IMR-90 (cell line): ENCODE data around the gene DNAI7. TPM values are rescaled to one million over a fixed set of nuclear protein-coding genes. Genes with fewer than 3 reads are reported as not detected.

Experiments
- ATAC-seq: fragments of 200-7000 bp; cut with Tn5 transposase; 2 replicates; pipeline ENCODE4 v1.9.1; 2020; ENCODE audit warnings: low read depth, mild to moderate bottlenecking, moderate library complexity
- BruUV-seq: library from RNA; stranded (reverse); fragments of 400-500 nt; replicated peaks from 2 replicates; lab custom pipeline; 2021; lab: Mats Ljungman, UMichigan
- CTCF ChIA-PET: fragments of 300-600 bp; formaldehyde crosslinking; extraction: SDS; loops from one replicate; lab custom pipeline; 2021; ENCODE audit warnings: antibody characterized with exemption; lab: Yijun Ruan, JAX
- POLR2A ChIA-PET: fragments of 300-600 bp; sonication (Branson Sonifier 250); formaldehyde crosslinking; loops from one replicate; lab custom pipeline; 2022; ENCODE audit warnings: antibody characterized with exemption; ENCODE audit not compliant: unreplicated experiment; lab: Charles Lee
- DNase-seq: peaks from one replicate; pipeline ENCODE4 v3.0.0; 2013
- H2AFZ ChIP-seq: replicated peaks from 2 replicates; pipeline ENCODE3; 2013; ENCODE audit warnings: low read length, mild to moderate bottlenecking; ENCODE audit not compliant: poor library complexity
- H2AK5ac ChIP-seq: 2 replicates; pipeline ENCODE4 v1.6.1; 2013; ENCODE audit warnings: low read depth, low read length, inconsistent platforms
- H2AK9ac ChIP-seq: replicated peaks from 2 replicates; pipeline ENCODE3; 2013; ENCODE audit warnings: mild to moderate bottlenecking, low read depth, low read length, moderate library complexity; ENCODE audit not compliant: poor library complexity
- H2BK120ac ChIP-seq: 2 replicates; pipeline ENCODE4 v1.6.1; 2013; ENCODE audit warnings: low read depth, low read length, inconsistent platforms
- H2BK15ac ChIP-seq: 3 replicates; pipeline ENCODE4 v1.6.1; 2013; ENCODE audit warnings: low read depth, low read length, inconsistent platforms
- H2BK20ac ChIP-seq: 2 replicates; pipeline ENCODE4 v1.6.1; 2013; ENCODE audit warnings: low read depth, mild to moderate bottlenecking, inconsistent platforms, low read length, moderate library complexity
- H2BK5ac ChIP-seq: 2 replicates; pipeline ENCODE4 v1.6.1; 2013; ENCODE audit warnings: mild to moderate bottlenecking, low read depth, low read length, inconsistent platforms; ENCODE audit not compliant: poor library complexity, severe bottlenecking
- H3K14ac ChIP-seq: replicated peaks from 2 replicates; pipeline ENCODE4 v1.6.1; 2013; ENCODE audit warnings: low read depth, low read length, inconsistent platforms
- H3K18ac ChIP-seq: 2 replicates; pipeline ENCODE4 v1.6.1; 2013; ENCODE audit warnings: low read depth, low read length, control low read depth
- H3K23ac ChIP-seq: 2 replicates; pipeline ENCODE4 v1.6.1; 2013; ENCODE audit warnings: low read depth, low read length, inconsistent platforms
- H3K27ac ChIP-seq: 2 replicates; pipeline ENCODE4 v1.5.1; 2013; ENCODE audit warnings: mild to moderate bottlenecking, control low read depth, low read length; ENCODE audit not compliant: insufficient read depth
- H3K27me3 ChIP-seq: 2 replicates; pipeline ENCODE4 v1.6.1; 2013; ENCODE audit warnings: low read length; ENCODE audit not compliant: control insufficient read depth, insufficient read depth
- H3K36me3 ChIP-seq: 2 replicates; pipeline ENCODE4 v1.6.1; 2013; ENCODE audit warnings: low read length, mixed read lengths; ENCODE audit not compliant: control insufficient read depth, insufficient read depth
- H3K4ac ChIP-seq: 2 replicates; pipeline ENCODE4 v1.6.1; 2013; ENCODE audit warnings: low read depth, low read length, inconsistent platforms
- H3K4me1 ChIP-seq: 2 replicates; pipeline ENCODE4 v1.6.1; 2013; ENCODE audit warnings: low read length, mixed read lengths; ENCODE audit not compliant: control insufficient read depth, insufficient read depth
- H3K4me2 ChIP-seq: 2 replicates; pipeline ENCODE4 v1.6.1; 2013; ENCODE audit warnings: low read depth, mild to moderate bottlenecking, control low read depth, low read length, moderate library complexity
- H3K4me3 ChIP-seq: 2 replicates; pipeline ENCODE4 v1.5.1; 2013; ENCODE audit warnings: low read depth, mild to moderate bottlenecking, control low read depth, low read length, moderate library complexity; ENCODE audit not compliant: insufficient read depth
- H3K56ac ChIP-seq: 2 replicates; pipeline ENCODE4 v1.6.1; 2013; ENCODE audit warnings: low read length, inconsistent platforms; ENCODE audit not compliant: insufficient read depth; ENCODE audit errors: extremely low read depth
- H3K79me1 ChIP-seq, 2 experiments: 2 replicates each; pipeline ENCODE4 v1.6.1; 2013; ENCODE audit warnings: low read length in 2 of 2, inconsistent platforms in 1 of 2, low read depth in 1 of 2
- H3K9ac ChIP-seq: 2 replicates; pipeline ENCODE4 v1.6.1; 2013; ENCODE audit warnings: low read depth, low read length, control low read depth
- H3K9me1 ChIP-seq: 2 replicates; pipeline ENCODE4 v1.6.1; 2013; ENCODE audit warnings: low read length, inconsistent platforms; ENCODE audit not compliant: insufficient read depth
- H3K9me3 ChIP-seq: 2 replicates; pipeline ENCODE4 v1.6.1; 2013; ENCODE audit warnings: low read length; ENCODE audit not compliant: control insufficient read depth, insufficient read depth
- H4K20me1 ChIP-seq: 2 replicates; pipeline ENCODE4 v1.6.1; 2013; ENCODE audit warnings: low read length, inconsistent platforms; ENCODE audit not compliant: insufficient read depth
- H4K5ac ChIP-seq: 2 replicates; pipeline ENCODE4 v1.6.1; 2013; ENCODE audit warnings: mild to moderate bottlenecking, low read depth, low read length, control low read depth
- H4K8ac ChIP-seq, 2 experiments: 2 replicates each; pipeline ENCODE4 v1.6.1; 2013; ENCODE audit warnings: low read depth in 2 of 2, low read length in 2 of 2, control low read depth in 1 of 2, inconsistent platforms in 1 of 2
- H4K91ac ChIP-seq: 2 replicates; pipeline ENCODE4 v1.6.1; 2013; ENCODE audit warnings: low read depth, low read length, inconsistent platforms; ENCODE audit not compliant: insufficient read depth
- BHLHE40 ChIP-seq: fragments of 150-350 bp; IDR thresholded peaks from 2 replicates; pipeline ENCODE4 v1.6.1; 2016; ENCODE audit warnings: mild to moderate bottlenecking, low read depth, low read length
- CEBPB ChIP-seq: IDR thresholded peaks from 2 replicates; pipeline ENCODE4 v1.6.1; 2012; ENCODE audit warnings: low read depth, low read length, improper control_type of control experiment
- MAFK ChIP-seq: IDR thresholded peaks from 2 replicates; pipeline ENCODE4 v1.6.1; 2012; ENCODE audit warnings: low read depth, low read length, improper control_type of control experiment
- MXI1 ChIP-seq: IDR thresholded peaks from 2 replicates; pipeline ENCODE4 v1.6.1; 2012; ENCODE audit warnings: low read depth, mild to moderate bottlenecking, low read length, moderate library complexity, borderline replicate concordance
- RAD21 ChIP-seq: IDR thresholded peaks from 2 replicates; pipeline ENCODE4 v1.6.1; 2012; ENCODE audit warnings: low read length, improper control_type of control experiment
- RCOR1 ChIP-seq: IDR thresholded peaks from 2 replicates; pipeline ENCODE4 v1.6.1; 2012; ENCODE audit warnings: mild to moderate bottlenecking, low read length, improper control_type of control experiment; ENCODE audit not compliant: insufficient replicate concordance
- RFX5 ChIP-seq: IDR thresholded peaks from 2 replicates; pipeline ENCODE4 v1.8.0; 2012; ENCODE audit warnings: low read depth, mild to moderate bottlenecking, low read length, moderate library complexity
- USF2 ChIP-seq: fragments of 150-350 bp; IDR thresholded peaks from 2 replicates; pipeline ENCODE4 v1.6.1; 2017; ENCODE audit warnings: mild to moderate bottlenecking, antibody characterized with exemption, low read length, low read depth
- WGBS, 2 experiments: methylation state at CpG; one replicate each; pipeline versions ENCODE4 v1.1.5 to v1.1.7; 2013; ENCODE audit warnings: missing lambda C conversion rate in 2 of 2; ENCODE audit not compliant: insufficient read length in 1 of 2; ENCODE audit errors: extremely low coverage in 2 of 2; 5-methylcytosine and 5-hydroxymethylcytosine counted together
- dilution Hi-C: fragments of 300-500 bp; cut with HindIII; formaldehyde crosslinking; loops from one replicate; pipeline ENCODE4 v1.14.3; 2018; ENCODE audit warnings: low sequenced_read_pairs; ENCODE audit not compliant: unreplicated experiment
- in situ Hi-C: fragments of 300-500 bp; cut with MboI; formaldehyde crosslinking; loops from 3 replicates; pipeline ENCODE4 v1.14.3; 2019; ENCODE audit warnings: low sequenced_read_pairs, inconsistent platforms, mixed read lengths
- intact Hi-C: fragments of 100-400 bp; cut with micrococcal nuclease; formaldehyde crosslinking; loops from 2 replicates; pipeline ENCODE4 v1.10.0; 2022
- polyA plus RNA-seq, 3 experiments: library from polyadenylated mRNA; depleted of rRNA; stranded (reverse); fragments of >200 nt; gene quantifications; 2 replicates each; pipeline ENCODE4 v1.2.3, GENCODE V29; 2012; ENCODE audit warnings: low replicate concordance in 1 of 3
- total RNA-seq: library from RNA; depleted of rRNA; stranded (reverse); fragments of >200 nt; gene quantifications from 2 replicates; pipeline ENCODE4 v1.2.3, GENCODE V29; 2012

DNAI7 gene
- total and polyA plus RNA-seq, 2 of the 4 experiments (the other 2 are of a cell fraction), result under 0.01 to 0.07 TPM

DNA sequence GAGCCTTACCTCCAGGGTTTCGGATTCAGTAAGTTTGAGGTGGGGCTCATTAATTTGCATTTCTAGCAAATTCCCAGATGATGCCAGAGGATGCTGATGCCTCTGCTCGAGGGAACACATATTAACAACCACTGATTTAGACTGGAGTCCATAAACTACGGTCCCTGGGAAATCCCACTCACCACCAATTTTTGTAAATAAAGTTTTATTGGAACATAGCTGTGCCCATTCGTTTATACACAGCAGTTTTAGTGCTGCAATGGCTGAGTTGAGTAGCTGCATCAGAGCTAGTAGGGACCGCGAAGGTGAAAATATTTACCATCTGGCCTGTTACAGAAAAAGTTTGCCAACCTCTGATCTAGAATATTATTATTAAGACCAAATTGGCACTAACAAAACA lies 73.8 kb downstream of the DNAI7 start:
- Histone ChIP-seq H3K79me1 (no peaks in the 10 kb centered on the region), H4K20me1 (no peaks in the 10 kb centered on the region), H4K5ac (no peak overlapping the region), H3K4me1 (no peaks in the 10 kb centered on the region), H3K14ac (no peak overlapping the region), H3K9ac (no peak overlapping the region), H3K56ac (no peak overlapping the region), H3K9me1 (no peaks in the 10 kb centered on the region), H2AFZ (no peak overlapping the region), H3K4me2 (no peak overlapping the region), H4K8ac (no peak overlapping the region), H3K27me3 (no peaks in the 10 kb centered on the region), H4K91ac (no peak overlapping the region), H2BK15ac (no peak overlapping the region), H2AK5ac (no peak overlapping the region), H2BK20ac (no peak overlapping the region), H3K36me3 (no peaks in the 10 kb centered on the region), H2BK120ac (no peak overlapping the region), H3K27ac (no peak overlapping the region), H3K4me3 (no peak overlapping the region), H3K23ac (no peak overlapping the region), H3K18ac (no peak overlapping the region), H2BK5ac (no peak overlapping the region), H3K4ac (no peak overlapping the region), H3K9me3 (no peaks in the 10 kb centered on the region), H2AK9ac (no peak overlapping the region)
- no peak for ATAC-seq
- WGBS, 2 experiments, result no CpG with 5 or more reads among the region's 6 CpGs
- dilution Hi-C loops (no loop called here), intact Hi-C loops (loop anchor here (5.0 kb wide), 1 partner anchor 44 kb away; no protein-coding TSS in a partner anchor), in situ Hi-C loops (no loop called here)
- DNase-seq, result no peak
- CTCF ChIA-PET, result no interaction called here
- POLR2A ChIA-PET, result no interaction called here
- TF ChIP-seq MXI1, result no peak
- no peak for TF ChIP-seq RCOR1
- no peak for TF ChIP-seq USF2
- TF ChIP-seq RAD21, result no peak
- TF ChIP-seq RFX5, result no peak
- no peak for TF ChIP-seq CEBPB
- no peak for TF ChIP-seq MAFK
- no peak for TF ChIP-seq BHLHE40
- no TSS peak for BruUV-seq
